GM18508 (cell line): Measurements from ENCODE around the gene ZNF774.
"Not testable (repeated sequence)": the region's sequence is repeated elsewhere in the genome, so short reads cannot be mapped to it uniquely, and the experiment has no call there.

Experiments
- ATAC-seq: cut with Tn5 transposase; IDR thresholded peaks from one replicate; pipeline ENCODE4 v1.9.1; 2021; ENCODE audit warnings: moderate number of reproducible peaks; ENCODE audit not compliant: insufficient read depth, unreplicated experiment

ZNF774 gene

DNA sequence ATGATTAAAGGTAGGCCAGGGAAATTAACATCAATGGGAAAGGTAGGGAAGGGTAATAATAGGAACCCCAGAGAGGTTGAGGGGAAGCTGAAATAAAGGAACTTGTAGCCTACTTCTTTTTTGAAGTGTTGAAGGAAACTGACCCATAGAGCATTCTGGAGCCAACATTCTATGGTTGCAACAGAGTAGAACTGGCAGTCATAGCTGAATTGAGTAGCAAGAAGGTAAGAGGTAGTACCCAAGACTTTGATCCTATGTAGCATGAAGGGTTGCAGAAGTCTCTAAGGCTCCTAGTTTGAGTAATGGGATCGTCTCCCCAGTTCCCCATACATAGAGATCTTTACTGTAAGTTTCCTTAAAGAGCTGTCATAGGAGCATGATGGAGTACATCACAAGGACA lies 7.4 kb upstream of the ZNF774 start:
- ATAC-seq, result no peak

DNA sequence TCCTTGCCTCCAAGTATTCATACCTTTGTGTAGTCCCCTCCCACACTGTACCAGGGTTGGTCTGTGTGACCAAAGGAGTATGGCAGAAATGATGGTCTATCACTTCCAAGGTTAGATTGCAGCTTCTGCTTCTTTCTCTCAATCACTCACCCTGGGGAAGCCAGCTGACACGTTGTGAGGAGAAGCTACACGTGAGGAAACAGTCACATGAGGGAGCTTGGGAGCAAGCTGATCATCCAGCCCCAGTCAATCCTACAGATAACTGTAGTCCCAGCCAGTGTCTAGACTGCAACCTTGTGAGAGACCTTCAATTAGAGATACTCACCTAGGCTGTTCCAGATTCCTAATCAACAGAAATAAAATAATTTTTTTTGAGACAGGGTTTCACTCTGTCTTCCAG lies 6.2 kb upstream of the ZNF774 start:
- no peak for ATAC-seq

DNA sequence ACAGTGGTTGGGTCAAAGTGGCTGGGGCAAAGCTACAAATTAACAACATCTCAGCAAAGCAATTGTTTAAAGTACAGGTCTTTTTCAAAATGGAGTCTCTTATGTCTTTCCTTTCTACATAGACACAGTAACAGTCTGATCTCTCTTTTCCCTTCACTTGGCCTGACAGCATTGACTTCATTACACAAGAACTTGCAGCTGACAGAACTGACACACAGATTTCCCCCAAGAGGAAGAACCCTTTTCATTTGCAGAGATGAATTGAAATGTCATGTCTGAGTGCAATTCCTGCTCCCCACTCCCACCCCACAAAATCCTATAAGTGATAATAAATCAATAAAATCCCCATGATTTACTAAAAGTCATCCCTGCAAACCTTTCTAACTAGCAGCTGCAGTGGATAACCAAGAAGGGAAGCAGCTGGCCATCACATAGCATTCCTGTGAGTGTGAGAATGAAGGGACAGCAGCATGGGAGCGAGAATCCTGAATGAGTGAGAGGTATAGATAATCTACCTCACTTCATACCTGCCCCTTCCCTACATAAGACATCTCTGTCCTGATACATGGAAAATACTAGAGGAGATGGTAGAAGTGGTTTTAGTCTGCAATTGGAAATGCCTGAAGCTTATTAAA lies 4.5 kb upstream of the ZNF774 start:
- not testable (repeated sequence) for ATAC-seq

DNA sequence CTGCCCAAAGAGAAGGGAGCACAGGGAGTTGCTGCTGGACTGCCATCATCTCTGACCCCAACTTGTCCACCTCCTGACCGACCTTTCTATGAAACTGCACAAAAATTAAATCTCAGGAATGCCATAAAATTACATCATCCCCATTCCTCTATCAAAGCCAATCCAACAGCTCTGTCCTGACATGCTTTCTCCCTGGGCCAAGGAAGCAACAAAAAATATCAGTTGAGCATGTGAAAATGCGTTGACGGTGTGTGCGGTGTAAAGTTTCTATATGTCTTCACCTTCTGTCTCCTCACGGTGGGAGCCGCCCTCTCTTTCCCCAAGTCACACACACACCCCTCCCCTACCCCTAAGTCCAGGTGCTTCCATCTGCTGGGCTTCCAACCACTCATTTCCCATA lies 3.6 kb upstream of the ZNF774 start:
- ATAC-seq, result no peak

DNA sequence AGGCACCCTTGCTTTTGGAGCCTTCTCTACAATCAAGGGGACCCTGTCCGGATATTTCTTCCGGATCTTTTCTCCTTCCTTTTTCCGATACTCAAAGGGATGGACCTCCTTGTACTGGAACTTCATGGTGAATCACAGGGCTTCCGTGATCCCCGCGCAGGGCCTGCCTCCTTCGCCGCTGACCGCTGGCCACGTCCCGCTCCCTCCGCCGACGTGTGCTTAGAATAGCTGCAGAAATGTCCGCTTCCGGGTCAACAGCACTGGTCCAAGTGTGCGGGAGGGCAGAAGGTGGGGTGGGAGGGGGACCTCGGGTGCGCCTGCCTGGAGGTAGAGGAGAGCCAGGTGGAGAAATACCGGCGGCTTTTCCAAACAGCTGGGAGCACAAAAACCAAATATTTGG lies 3.0 kb upstream of the ZNF774 start:
- no peak for ATAC-seq

DNA sequence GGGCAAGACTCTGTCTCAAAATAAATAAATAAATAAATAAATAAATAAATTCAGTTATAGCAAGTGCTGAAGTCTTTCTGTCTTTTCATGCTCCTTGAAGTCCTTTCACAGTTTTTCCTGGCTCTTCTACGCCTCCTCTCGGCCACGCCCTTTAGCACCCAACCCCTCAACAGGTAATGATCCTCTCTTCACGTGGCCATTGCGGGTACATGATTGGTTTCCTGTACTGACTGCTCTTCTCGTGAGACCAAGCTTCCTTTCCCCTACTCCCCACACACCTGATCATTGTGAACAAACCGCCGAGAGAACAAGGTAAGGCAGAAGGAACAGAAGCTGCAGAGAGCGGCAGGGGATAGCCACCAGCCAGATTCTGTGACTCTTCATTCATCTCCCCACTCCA lies 2.3 kb upstream of the ZNF774 start:
- no peak for ATAC-seq

DNA sequence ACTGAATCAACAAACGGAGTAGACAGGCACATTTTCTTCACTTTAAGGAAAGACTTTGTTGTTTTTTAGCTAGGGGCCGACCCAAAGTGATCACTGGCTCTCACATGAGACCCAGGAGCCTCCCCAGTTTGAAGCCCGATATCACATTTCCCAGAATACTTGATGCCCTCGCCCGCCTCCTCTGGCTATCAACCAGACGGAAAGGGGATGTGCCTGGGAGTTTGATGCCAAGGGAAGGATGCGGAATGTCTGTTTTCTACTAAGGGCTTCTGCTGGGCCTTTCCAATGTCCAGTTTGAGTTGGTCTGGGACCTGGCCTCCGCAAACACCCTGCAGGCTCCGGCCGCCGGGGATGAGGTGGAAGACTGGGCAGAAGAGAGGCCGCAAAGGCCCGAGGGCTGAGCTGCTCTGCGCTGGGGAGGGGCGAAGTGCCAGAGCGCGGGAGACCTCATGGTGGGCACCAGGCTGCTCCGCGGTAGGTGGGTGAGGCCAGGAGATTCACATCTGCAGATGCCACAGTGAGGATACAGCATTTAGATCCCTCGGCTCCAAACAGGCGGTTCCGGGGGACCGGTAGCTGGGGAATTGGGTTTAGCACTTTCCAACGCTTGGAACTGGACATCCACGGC lies 491 bp upstream of the ZNF774 start:
- ATAC-seq, result no peak

DNA sequence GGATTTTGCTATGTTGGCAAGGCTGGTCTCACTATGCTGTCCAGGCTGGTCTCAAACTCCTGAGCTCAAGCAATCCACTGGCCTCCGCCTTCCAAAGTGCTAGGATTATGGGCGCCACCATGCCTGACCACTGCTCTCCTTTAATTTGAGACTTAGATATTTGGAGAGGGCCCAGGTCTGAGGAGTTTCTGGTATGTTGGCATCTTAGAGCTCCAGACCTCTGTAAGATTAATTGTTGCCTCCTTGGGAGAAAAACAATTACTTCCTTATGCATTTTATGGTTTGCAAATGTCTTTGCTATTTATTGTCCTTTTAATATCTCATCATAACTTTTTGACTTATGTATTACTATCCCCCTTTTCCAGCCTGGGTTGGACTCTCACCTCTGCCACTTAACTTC lies 2.9 kb downstream of the ZNF774 start:
- no peak for ATAC-seq

DNA sequence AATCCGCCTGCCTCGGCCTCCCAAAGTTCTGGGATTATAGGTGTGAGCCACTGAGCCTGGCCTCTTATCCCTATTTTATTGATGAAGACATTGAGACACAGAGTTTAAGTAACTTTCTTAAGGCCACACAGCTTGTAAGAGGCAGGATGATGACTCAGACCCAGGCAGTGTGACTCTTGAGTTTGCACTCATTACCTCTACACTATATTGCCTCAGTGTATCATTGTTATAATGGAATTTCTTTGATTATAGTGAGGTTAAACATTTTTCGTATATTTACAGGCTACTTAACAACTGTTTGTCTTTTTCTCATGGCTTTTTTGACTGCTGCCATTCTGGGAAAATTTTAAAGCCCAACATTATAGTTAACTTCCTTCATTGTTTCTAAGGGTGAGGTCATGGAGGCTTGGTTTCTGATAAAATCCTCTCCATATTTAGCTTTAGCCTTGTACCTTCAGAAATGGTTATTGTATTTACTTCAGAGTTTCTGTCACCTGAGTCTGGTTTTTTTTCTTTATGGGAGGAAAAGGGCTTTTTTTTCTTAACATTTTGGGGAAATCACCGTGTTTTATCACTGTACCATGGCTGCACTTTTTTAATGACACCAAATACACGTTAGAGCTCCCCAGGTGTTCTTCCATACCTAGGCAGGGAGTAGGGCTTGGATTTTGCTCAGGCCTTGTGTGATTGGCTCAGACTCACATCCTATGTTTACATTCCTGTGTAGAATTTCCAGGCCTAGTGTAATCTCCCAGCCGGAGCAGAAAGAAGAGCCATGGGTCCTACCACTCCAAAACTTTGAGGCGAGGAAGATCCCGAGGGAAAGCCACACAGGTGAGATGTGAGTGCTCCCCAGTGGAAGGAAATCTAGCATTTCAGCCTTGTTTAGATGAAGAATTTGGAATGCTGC lies 6.3 kb downstream of the ZNF774 start:
- ATAC-seq, result no peak

DNA sequence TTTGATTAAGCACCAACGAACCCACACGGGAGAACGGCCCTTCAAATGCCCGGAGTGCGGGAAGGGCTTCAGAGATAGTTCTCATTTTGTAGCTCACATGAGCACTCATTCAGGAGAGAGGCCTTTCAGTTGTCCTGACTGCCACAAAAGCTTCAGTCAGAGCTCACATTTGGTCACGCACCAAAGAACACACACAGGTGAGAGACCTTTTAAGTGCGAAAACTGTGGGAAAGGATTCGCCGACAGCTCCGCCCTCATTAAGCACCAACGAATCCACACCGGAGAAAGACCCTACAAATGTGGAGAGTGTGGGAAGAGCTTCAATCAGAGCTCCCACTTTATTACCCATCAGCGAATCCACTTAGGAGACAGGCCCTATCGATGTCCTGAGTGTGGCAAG lies 8.7 kb downstream of the ZNF774 start:
- ATAC-seq, result no peak

DNA sequence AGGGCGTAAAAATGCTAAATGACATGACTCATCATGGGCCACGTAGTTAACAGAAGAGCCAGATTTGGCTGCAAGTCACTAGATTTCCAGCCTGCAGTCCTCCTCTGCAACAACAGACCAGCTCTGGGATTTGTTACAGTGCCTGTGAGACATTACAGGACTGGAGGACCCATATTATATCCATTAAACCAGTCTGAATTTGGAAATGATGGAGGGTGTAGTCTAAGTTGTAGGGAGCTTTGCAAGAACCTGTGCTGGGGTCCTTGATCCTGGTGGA lies 10.8 kb downstream of the ZNF774 start:
- no peak for ATAC-seq

DNA sequence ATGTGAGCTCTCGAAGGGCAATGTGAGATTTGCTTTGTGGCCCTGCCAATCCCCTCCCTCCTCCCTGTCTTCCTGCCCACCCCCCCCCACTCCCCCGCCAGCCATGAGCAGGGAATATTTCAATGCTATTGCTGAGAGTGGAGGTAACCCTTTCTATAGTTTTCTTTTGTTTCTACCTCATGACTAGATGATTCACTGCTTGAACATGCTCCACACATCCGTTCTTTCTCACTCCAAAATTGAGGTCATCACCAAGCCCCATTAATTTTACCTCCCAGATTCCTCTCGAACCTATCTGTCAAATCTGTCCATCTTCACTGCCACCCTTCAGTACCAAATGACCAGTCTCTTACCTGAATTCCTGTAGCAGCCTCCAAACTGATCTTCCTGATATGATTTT lies 12.2 kb downstream of the ZNF774 start:
- ATAC-seq, result no peak

DNA sequence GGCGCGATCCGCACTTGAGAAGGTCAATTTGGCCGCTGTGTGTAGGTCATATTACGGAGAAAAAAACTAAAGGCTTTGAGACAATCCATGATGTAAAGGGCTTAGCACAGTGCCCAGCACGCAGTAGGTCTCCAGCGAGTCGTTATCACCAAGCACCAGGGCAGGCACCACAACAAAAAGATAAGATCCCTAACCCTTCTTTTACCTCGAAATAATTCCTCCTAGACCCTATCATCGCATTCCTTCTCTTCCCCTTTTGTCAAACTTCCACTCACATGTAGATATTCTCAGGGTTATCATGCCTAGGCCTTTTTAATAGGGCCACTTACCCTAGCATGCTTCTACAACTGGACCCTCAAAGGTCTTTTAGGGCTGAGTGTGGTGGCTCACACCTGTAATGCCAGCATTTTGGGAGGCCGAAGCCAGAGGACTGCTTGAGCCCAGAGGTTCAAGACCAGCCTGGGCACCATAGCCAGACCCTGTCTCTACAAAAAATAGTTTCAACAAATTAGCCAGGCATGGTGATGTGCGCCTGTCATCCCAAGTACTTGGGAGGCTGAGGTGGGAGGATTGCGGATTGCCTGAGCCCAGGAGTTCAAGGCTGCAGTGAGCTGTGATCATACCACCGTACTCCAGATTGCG lies 13.5 kb downstream of the ZNF774 start:
- ATAC-seq, result no peak

DNA sequence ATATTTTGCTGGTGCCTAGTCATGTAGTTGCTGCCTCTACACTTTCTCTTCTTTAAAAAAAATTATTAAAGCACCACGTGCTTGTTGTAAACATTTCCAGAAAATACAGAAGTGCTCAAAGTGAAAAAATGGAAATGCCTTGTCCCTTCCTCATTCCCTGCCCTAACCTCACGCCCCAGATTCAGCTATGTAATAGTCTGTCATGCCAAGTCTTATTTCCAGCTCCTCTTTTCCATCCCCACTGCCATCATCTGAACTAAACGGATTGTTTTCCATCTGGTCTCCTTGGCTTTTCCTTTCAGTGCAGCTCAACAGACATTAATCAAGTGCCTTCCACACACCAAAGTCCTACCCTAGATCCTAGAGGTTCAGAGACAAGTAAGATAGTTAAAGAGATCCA lies 15.5 kb downstream of the ZNF774 start:
- ATAC-seq, result no peak

DNA sequence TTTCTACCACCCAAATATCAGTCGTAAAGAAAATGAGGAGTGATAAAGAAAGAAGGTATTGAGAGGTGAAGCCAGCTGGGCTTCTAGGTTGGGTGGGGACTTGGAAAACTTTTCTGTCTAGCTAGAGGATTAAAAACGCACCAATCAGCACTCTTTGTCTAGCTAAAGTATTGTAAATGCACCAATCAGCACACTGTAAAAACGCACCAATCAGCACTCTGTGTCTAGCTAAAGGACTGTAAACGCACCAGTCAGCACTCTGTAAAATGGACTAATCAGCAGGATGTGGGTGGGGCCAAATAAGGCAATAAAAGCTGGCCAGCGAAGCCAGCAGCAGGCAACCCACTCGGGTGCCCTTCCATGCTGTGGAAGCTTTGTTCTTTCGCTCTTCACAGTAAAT lies 23.0 kb downstream of the ZNF774 start:
- no peak for ATAC-seq

DNA sequence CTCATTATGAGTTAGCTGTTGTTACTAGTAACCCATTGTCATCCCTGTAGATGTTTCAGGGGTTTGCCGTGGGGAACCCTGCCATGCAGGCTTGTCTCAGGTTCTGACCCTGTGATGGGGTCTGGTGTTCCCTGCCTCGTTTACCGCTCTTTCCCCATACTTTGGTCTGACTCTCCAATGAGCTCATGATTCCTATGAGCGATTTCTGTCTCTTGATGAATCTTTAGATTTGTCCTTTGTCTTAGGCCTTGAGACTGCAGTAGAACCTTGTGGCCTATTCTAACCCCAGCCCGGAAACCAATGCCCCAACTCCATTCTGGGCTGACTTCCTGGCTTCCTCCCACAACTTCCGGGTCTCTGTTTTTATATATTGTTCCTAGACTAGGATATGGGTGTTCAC lies 24.7 kb downstream of the ZNF774 start:
- no peak for ATAC-seq

DNA sequence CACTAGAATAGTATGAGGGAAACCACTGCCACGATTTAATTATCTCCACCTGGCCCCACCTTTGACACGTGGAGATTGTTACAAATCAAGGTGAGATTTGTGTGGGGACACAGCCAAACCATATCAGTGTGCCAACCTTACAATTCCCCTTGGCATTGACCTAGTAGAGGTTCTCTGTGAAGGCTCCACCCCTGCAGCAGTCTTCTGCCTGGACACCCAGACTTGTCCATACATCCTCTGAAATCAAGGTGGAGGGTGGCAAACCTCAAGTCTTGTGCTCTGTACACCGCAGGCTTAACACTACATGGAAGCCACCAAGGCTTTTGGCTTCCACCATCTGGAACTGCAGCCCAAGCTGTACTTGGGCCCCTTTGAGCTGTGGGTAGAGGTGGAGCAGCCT lies 27.2 kb downstream of the ZNF774 start:
- no peak for ATAC-seq

DNA sequence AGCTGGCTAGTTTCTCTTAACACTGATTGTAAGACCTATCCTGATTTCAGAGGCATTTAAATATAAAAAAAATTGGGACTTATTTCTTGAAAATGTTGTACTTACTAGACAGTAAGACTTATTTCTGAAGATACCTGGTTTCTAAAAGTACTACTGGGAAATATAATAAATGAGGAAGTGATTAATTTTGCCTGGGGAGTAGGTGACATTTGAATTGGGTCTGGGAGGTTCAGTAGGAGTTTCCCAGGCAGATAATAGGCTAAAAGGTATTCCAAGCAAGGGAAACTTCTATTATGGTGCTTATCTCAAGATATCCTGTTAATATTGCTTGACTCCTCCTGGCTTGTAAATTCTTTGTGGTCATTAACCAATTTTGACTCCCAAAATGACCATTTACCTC lies 29.4 kb downstream of the ZNF774 start:
- ATAC-seq, result no peak

DNA sequence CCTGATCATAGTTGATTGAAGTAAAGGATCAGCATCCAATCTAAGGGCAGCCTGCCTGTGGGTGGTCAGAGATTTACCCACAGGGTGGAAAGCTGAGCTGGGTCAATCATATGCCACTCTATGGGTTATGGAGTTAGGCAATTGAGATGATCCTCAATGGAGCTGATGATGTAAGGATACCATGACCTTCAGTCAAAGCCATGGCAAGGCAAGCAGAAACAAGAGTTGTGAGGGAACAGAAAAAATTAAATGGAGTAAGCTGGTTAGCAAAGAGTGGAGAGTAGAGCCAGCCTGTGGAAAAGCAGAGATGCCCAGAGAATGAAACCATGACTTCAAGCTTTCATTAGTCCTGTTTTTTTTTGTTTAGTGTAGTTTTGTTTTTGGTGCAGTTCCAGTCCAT lies 30.2 kb downstream of the ZNF774 start:
- ATAC-seq, result no peak

DNA sequence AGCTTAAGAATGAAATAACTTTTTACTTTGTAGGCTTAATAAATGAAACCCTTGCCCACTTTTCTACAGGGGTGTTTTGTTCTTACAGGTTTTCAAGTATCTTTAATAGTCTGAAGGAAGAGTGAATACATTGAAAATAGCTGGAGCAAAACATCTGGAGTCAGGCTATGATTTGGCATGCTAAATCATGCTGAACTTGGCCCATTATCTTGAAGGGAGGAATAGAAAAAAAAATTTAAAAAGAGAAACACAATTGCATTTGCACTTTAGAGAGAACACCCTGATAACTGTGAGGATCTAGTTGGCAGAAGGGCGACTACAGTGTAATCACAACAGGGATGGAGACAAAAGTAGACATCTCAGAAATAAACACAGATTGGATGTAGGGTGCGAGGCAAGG lies 34.1 kb downstream of the ZNF774 start:
- no peak for ATAC-seq
